ENCODE results near the gene APOO.
"Not testable (repeated sequence)": the region's sequence is repeated elsewhere in the genome, so short reads cannot be mapped to it uniquely, and the experiment has no call there.

APOO gene

GRCh38 chrX:23902419-23902818 is 5.3 kb downstream of the APOO start:
- DNase-seq, result no peak

DNA sequence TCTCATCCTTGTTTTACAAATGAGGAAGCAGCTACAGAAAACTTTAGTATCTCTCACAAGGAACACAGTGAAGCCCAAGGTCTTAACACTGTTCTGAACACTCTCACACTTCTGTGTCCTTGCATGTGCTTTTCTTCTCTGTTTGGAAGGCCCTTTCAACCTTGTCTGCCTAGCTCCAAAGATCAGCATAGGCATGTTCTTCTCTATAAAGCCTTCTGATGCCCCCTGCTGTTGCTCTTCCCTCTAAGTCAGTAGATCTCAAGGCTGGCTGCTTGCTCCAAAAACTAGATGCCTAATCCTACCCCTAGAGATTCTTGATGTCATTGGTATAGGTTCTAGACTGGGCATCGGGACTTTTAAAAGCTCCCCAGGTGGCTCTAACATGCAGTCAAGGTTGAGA is 5.9 kb downstream of the APOO start:
- peak; percentile 11 for DNase-seq

DNA sequence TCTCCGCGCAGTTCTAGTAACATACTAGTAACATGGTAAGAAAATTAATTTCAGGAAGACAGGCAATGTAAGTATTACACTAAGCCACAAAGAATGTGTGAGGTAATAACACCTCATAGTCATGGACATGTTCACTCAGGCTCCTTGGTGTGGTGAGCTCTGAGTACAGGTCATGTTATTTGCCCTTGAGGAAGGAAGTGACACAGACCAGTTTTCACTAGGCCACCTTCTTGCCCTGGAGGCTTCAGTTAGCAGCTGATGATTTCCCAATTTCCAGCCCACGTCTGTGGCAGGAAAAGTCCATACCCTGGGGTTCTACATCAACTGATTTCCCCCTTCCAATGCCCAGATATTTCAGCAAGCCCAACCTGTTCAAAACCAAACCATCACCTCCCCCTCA is 6.7 kb downstream of the APOO start:
- DNase-seq, result no peak

DNA sequence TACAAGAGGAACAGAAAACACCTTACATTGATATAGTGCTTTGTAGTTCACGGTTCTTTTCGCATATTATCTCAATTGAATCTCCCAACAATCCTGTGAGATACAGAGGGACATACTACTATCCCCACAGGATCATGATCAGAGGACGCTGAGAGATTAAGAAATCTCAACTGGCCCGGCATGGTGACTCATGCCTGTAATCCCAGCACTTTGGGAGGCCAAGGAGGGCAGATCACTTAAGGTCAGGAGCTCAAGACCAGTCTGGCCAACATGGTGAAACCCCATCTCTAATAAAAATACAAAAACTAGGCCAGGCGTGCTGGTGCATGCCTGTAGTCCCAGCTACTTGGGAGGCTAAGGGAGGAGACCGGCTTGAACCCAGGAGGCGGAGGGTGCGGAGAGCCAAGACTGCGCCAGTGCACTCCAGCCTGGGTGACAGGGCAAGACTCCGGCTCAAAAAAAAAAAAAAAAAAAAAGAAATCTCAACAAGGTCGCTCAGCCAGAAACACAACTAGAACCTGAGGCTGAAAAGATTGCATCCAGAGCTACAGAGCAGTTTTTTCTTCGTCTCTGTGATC is 7.4 kb downstream of the APOO start:
- no peak for DNase-seq

- no peak for DNase-seq
These were observed 9.3 kb downstream of the APOO start for GRCh38 chrX:23898412-23898959.

DNA sequence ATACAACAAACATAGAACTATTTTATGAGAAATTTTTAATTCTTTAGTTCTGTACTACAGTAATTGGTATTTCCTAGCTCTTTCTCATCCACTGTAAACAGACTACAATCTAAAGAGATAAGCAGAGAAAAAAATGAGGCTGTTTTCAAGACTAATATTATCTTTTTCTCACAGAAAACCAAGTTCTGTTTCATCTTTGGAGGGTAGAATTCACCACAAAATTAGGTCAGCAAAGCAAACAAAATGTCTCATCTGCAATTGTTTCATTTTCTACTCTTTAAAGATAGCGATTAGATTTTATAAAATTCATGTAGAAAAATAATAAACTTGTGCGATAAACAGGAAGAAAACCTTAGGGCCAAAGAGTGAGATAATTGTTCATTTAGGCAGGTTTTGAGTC is 10.8 kb downstream of the APOO start:
- DNase-seq, result no peak

- DNase-seq, result not testable (repeated sequence)
These were observed 11.2 kb downstream of the APOO start for GRCh38 chrX:23896539-23896938.

- not testable (repeated sequence) for DNase-seq
These were observed 12.7 kb downstream of the APOO start for GRCh38 chrX:23894993-23895392.

DNA sequence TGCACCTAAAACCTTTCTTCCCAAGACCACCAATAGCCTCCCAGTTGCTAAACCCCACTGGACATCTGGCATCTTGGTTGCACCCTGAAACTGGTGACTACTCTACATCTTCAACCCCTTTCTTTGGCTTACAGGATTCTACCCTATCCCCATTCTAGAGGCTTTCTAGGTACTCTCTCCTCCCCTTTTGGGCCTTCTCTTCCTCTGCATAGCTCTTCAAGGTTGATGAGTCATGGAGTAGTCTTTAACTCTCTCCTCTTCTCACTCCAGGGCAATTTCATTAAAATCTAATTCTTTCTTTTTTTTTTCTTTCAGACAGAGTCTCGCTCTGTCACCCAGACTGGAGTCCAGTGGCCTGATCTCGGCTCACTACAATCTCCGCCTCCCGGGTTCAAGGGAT is 16.8 kb downstream of the APOO start:
- no peak for DNase-seq

DNA sequence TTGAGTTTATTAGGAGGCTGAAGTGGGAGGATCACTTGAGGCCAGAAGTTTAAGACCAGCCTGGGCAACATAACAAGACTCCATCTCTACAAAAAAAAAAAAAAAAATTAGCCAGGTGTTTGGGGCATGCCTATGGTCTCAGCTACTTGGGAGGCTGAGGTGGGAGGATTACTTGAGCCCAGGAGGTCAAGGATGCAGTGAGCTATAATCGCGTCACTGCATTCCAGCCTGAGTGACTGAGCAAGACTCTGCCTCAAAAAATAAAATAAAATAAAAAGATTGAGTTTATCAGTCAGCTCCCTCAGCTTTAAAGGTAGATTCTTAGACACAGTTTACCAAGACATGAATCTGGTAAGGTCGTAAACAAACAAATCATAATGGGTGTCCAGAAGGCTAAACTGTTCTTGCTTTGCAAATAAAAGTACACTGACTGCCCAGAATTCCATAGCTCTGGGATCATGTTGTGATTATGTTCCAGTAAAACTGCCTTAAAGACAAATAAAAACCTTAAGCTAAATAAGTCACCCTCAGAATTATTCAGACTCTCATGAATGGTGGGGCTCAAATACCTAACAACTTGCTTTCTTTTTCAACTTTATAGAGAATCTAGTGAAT is 18.7 kb downstream of the APOO start:
- no peak for DNase-seq

GRCh38 chrX:23887918-23888317 is 19.8 kb downstream of the APOO start:
- no peak for DNase-seq

- no peak for DNase-seq
These were observed 20.3 kb downstream of the APOO start for GRCh38 chrX:23887451-23887850.

- DNase-seq, result no peak
These were observed 21.9 kb downstream of the APOO start for GRCh38 chrX:23885803-23886202.

DNA sequence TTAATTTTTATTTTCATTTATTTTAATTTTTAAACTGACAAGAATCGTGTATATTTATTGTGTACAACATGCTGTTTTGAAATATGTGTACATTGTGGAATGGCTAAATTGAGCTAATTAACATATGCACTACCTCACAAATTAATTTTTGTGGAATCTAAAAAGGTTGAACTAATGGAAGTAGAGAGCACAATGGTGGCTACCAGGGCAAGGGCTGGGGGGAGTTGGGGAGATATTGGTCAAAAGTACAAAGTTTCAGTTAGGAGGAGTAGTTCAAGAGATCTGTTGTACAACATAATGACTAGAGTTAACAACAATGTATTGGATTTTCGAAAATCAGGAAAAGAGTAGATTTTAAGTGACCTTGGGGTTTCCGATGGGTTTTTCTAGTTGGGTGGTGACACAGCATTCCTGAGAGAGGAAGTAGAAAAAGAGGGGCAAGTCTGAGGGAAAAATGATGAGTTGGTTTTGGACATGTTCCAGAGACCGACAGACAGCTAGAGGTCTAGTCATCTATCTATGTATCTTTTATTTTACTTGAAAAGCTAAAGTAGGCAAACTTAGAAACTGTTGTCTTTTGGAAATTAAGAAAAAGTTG is 23.2 kb downstream of the APOO start:
- no peak for DNase-seq

DNA sequence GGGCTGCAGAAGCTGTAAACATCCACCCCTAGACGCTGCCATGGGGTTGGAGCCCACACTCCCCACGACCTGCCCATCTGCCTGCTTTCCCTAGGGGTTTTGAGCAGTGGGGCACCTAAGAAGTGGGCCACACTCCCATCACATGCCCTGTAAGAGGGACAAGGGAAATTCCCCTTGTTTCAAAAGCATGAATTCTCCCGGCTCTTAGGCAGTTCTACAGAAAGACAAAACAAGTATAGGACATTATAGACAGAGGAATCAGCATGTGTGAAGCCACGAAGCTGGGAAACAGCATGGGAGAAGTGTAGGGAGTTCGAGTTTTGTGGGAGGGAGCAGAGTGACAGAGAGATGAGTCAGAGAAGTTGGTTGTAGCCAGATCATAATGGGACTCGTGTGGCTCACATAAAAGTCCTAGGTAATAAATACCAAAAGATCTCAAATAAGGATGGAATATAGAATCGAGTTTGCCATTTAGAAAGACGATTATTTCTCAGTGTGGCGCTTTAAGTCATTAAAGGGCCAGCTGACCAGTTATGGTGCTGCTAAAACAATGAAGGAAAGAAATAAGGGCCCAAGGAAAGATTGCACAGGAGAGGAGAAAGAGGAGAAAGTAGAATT is 23.9 kb downstream of the APOO start:
- no peak for DNase-seq

DNA sequence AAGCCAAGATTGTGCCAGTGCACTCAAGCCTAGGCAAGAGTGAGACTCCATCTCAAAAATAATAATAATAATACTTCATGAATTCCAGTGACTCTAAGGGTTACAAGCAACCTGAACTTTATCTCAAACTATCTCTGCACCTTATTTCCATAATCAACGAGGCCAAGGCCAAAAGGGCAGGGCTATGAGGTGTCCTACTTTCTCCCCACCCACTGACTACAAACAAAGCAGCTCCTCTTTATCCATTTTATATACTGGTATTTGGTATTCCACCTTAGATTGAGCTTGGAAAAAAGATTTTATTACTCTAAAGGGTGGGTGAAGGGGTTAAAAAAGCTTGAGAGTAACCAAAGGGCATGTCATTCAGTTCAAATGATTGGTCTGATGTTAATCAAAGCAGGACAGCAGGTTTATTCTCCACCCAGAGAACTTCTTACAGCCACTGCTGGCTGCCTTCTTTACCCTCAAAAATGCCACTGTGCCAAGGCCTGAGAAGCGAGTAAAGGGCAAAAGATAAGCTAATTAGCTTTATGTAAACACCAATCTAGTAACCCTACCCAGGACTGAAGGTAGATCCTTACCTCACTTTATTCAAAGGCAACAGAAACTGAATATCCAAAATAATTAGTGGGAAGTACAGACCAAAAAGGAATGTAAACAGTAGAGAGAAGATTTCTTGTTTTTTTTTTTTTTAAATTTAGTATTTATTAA is 28.2 kb downstream of the APOO start:
- DNase-seq, result no peak

- no peak for DNase-seq
These were observed 35.7 kb downstream of the APOO start for GRCh38 chrX:23871905-23872546.

DNA sequence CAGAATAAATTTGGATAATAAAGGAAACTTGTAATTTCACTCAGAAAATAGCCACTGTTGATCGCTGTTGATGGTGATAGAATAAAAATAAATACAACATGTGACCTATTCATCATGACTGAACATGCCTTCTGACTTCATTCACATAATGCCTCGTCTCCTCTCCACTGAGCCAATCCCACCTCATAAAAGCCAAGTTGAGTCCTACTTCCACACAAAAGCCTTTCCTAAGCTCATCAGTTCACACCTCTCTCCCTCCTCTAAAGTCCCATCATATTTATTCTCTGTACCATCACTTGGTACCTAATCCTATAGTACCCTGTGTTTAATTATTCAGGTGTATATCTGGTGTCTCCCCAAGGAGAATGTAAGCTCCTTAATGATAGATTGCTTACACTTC is 37.7 kb downstream of the APOO start:
- DNase-seq, result no peak

GRCh38 chrX:23864742-23865326 is 42.9 kb downstream of the APOO start:
- no peak for DNase-seq

DNA sequence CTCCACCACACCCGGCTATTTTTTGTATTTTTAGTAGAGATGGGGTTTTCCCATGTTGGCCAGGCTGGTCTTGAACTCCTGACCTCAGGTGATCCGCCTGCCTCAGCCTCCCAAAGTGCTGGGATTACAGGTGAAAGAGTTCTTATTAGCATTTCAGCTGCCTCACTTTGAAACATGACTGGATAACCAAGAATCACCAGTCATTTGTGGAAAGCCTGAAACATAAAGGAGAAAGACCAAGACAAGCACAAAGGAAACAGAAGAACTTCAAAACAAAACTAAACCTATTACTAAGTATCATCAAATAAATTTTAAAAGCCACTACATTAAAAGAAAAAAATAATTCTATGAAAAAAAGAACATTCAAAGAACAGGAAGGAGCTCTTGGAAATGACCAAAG is 45.8 kb downstream of the APOO start:
- DNase-seq, result not testable (repeated sequence)

DNA sequence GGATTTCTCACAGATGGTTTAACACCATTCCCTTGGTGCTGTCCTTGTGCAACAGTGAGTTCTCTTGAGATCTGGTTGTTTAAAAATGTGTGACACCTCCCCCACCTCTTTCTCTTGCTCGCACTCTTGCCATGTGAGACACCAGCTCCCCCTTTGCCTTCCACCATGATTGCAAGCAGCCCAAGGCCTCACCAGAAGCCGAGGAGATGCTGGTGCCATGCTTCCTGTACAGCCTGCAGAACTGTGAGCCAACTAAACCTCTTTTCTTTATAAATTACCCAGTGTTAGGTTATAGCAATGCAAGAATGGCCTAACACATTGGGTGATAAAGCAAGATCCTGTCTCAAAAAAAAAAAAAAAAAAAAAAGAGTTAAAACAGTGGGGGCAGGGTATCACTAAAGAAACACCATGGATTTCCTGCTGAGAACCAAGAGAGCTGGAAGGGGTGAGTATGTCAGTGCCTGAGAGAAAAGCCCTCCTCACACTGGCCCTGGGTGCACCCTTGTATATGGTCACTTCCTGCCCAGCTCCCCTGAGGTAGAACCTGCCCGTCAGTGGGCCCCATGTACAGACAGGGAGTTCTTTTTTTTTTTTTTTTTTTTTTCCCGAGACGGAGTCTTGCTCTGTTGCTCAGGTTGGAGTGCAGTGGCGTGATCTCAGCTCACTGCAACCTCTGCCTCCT is 46.4 kb downstream of the APOO start:
- no peak for DNase-seq

- DNase-seq, result not testable (repeated sequence)
These were observed 48.5 kb downstream of the APOO start for GRCh38 chrX:23859238-23859637.

Data from activated gamma-delta T cell treated with Interleukin-2 at 50 U/mL for 16 hours (primary cell).